SK-MEL-5 (cell line): ENCODE results near the gene NISCH. TPM values are rescaled to one million over a fixed set of nuclear protein-coding genes. Genes with fewer than 3 reads are reported as not detected.

Experiments used
- DNase-seq: peaks from one replicate; pipeline ENCODE4 v3.0.0-alpha.2; 2016; ENCODE audit warnings: low read depth, low spot score
- in situ Hi-C: cut with HindIII; loops from 2 replicates; pipeline ENCODE4 v1.10.0; 2016; ENCODE audit warnings: low sequenced_read_pairs, high pct_unique_total_duplicates, low pct_unique_long_range_greater_than_20kb
- total RNA-seq: library from RNA; depleted of rRNA; stranded (reverse); fragments of >200 nt; shearing (Covaris generic); gene quantifications from 2 replicates; pipeline ENCODE4 v1.2.3, GENCODE V29; 2014

The NISCH gene
- total RNA-seq, 1 experiment from 2014 or later = 17.7 TPM

DNA sequence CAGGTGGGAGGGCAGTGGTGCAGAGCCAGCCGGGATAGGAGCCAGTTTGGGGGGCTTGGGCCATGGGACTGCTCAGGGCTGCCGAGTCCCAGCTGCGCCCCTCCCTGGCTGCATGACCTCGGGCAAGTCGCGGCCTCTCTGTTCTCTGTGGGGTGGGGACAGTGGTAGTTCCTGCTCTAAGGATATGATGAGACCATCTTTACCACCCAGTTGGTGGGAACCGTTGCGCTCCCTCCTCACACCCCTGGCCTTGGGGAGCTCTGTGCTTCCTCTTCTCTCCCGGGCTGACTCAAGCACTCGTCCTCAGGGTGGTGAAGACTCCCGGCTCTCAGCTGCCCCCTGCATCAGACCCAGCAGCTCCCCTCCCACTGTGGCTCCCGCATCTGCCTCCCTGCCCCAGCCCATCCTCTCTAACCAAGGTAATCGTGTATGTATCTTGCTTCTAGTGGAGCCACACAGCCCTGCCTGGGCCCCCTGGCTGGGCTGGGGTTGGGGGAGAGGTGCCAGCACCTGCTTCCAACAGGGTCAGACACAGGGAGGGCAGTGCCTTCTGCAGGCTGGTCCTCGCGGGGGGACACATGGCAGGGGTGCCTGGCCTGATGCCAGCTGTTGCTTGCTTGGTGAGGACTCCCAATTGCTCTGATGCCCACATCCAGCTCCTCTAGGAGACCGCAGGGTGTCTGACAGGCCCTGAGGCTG is 24.6 kb downstream of the NISCH start:
- in situ Hi-C loops = no loop called here
- no peak for DNase-seq

DNA sequence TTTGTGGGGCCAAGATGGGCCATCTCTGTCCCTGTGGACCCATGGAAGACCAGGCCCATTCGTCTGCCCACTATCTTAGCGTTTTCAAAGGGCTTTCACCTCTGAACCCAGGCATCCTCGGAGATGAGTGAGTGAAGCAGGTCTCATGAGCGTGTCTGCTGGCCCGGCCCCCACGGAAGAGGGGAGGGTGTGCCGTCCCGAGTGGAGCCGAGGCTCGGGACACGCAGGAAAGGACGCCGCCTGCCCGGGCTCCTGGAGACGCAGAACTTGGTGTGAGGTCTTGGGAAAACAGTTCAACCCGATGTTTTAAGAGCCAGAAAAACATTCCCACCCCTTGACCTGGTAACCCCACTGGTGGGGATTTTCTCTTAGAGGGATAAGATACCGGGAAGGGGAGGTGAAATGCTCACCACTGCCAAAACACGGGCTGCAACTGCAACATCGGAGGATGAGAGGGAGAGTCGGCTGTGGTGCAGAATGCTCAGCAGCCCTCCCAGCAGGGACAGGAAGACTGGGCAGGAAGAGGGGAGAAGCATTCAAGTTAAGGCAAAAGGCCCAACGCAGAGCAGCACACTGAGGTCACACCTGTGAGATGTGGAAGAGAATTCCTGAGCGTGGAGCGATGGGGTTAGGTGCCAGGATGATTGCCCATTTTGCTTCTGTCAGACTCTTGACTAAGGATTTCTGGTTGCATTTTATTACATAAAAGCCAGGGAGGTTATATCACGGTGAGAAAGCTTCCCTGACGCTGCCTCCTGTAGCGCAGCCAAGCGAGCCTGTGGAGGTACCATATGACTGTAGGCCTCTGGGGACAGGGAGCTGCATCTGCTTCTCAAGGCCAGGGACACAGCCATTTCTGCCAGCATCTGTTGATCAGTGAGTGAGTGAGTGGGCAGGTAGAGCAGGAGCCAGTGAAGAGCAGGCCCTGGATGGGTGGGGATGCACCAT is 25.6 kb downstream of the NISCH start:
- in situ Hi-C loops = no loop called here
- DNase-seq = no peak

- in situ Hi-C loops = no loop called here
- DNase-seq = peak; percentile 34
Observed at GRCh38 chr3:52481819-52482521, 26.6 kb downstream of the NISCH start.

DNA sequence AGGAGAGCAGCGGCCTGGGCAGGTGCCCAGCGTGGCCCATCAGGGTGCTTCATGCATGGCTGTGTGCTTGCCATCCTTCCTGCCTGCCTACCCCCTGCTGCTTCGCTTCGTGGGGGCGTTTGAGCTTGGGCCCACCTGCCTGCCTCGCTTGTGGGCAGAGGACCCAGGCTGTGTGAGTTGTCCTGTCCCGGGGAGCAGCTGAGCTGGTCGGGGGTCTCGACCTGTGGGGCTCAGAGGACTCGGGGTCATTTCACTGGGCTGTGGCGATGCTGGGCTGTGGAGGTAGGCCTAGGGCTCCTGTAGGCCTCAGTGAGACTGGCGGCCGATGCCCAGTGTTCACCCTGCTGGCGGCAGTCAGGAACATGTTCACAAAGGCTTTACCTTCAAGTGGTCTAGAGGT is 27.7 kb downstream of the NISCH start:
- in situ Hi-C loops = no loop called here
- DNase-seq = no peak

DNA sequence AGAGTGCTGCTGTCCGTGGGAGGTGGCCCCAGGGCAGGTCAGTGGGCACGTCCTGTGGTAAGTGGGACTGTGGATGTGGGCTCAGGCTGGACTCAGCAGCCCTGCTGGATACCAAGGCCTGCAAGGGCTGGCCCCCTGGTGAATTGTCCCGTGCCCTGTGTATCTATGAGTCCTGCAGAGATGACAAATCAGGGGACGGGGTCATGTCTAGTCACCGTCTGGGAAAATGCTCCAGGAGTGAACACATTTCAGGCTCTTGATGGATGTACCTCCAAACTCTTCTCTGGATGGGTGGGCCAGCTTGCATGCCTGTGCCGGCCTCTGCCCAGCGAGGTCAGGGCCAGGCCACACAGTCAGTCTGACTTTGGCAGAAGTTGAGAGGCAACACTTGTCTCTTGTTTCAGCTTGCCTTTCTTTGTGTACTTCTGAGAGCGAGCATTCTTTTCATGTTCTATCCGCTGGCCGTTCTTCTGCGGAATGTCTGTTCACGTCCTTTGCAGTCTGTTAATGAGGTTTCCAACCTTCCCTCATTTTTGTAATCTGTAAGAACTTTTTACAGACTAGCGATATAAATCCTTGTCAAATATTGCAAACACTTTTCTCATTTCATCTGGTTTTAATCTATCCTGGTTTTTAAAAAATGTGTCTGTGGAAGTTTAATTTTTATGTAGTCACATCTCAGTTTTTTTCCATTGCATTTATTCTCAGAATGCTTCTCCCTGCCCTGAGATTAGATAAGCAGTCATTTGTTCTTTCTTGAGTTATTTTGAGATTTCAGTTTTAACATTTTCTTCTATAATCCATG is 28.4 kb downstream of the NISCH start:
- DNase-seq = no peak
- in situ Hi-C loops = no loop called here

DNA sequence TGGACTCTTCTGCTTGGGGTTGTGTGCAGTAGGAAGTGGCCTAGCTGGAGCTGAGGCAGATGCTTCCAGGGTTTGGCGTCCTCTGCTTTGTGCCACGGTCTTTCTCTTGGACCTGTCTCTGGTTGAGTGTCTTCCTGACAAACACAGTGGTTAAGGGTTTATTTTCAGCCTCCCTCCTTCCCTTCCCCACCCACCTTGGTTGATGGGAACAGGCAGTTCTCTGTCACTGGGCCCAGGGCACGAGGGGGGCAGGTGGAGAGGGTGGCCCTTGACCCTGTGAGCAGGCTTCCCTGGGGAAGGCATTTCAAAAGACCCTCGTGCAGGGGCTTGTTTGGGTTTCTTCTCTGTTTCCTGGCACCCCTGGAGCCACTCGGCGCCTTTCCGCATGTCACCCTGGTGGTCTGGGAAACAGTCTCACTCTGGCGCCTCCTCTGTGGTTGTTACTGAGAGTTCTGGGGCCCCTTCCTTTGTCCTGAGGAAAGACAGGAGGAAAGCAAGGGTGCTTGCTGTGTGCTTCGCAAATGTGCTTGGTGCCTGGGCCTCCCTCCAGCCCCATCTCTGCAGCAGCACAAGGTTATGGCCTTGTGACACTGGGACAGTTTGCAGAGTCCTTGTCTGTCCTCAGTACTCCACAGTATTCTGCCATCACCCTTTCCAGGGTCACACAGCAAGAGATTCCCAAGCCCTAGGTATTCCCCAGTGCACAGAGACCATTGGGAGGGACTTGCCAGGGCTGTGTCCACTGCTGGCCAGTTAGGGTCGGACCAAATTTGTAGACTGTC is 29.5 kb downstream of the NISCH start:
- in situ Hi-C loops = no loop called here
- no peak for DNase-seq

- in situ Hi-C loops = no loop called here
- DNase-seq = no peak
Observed at GRCh38 chr3:52487050-52487787, 31.8 kb downstream of the NISCH start.

- in situ Hi-C loops = no loop called here
- no peak for DNase-seq
Observed at GRCh38 chr3:52487788-52488691, 32.6 kb downstream of the NISCH start.

- in situ Hi-C loops = no loop called here
- no peak for DNase-seq
Observed at GRCh38 chr3:52488746-52489145, 33.3 kb downstream of the NISCH start.

- DNase-seq = no peak
- in situ Hi-C loops = no loop called here
Observed at GRCh38 chr3:52489453-52489852, 34.0 kb downstream of the NISCH start.

GRCh38 chr3:52490035-52490938 is 34.9 kb downstream of the NISCH start:
- DNase-seq = no peak
- in situ Hi-C loops = no loop called here

DNA sequence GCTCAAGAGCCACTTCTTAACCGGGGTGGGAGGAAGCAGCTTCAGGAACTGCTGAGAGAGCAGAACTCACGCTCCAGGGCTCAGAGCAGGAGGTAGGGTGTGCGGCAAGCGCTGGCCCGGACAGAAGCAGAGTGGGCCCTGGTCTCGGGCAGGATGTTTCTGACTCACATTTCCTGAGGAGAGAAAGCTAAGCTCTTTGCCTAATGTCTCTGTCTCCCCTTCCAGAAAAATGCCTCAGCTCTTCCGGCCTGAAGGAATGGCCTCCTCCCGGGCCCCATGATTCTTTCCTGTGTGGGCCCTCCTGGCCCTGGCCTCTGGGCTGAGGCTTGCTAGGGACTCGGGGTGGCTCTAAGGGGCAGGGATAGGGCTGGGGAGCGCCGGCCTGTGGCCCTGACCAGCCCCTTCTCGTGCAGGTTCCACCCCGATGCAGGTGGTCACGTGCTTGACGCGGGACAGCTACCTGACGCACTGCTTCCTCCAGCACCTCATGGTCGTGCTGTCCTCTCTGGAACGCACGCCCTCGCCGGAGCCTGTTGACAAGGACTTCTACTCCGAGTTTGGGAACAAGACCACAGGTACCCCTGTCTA is 35.6 kb downstream of the NISCH start:
- in situ Hi-C loops = no loop called here
- no peak for DNase-seq

DNA sequence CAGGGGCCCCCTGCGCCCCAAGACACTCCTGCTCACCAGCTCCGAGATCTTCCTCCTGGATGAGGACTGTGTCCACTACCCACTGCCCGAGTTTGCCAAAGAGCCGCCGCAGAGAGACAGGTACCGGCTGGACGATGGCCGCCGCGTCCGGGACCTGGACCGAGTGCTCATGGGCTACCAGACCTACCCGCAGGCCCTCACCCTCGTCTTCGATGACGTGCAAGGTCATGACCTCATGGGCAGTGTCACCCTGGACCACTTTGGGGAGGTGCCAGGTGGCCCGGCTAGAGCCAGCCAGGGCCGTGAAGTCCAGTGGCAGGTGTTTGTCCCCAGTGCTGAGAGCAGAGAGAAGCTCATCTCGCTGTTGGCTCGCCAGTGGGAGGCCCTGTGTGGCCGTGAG is 36.7 kb downstream of the NISCH start:
- in situ Hi-C loops = no loop called here
- no peak for DNase-seq
